ENCODE data around the gene COPS7B. TPM values are rescaled to one million over a fixed set of nuclear protein-coding genes. Genes with fewer than 3 reads are reported as not detected.
"Not testable (repeated sequence)": the region's sequence is repeated elsewhere in the genome, so short reads cannot be mapped to it uniquely, and the experiment has no call there.

Gene COPS7B
- total RNA-seq, 1 experiment from 2014 or later: 57.1 TPM

- no peak for TF ChIP-seq ZNF396 (CRISPR knock-in tag; IDR thresholded peaks at IDR 0.05; ENCODE audit: borderline replicate concordance)
- no peak for TF ChIP-seq ZMAT4 (CRISPR knock-in tag; IDR thresholded peaks at IDR 0.05)
Observed at GRCh38 chr2:231743376-231744116, 42.7 kb upstream of the COPS7B start (continued).

- no peaks in the 10 kb centered on the region for H3K27me3 Mint-ChIP-seq (ENCODE audit: low read depth)
- H3K27ac Mint-ChIP-seq: peak overlapping the region; percentile 51; the same call in 1 of the 2 replicates
- no peak overlapping the region for H3K4me3 Mint-ChIP-seq
- ATAC-seq (peak; percentile 86), DNase-seq (ENCODE audit: low spot score) (no peak)
- H3K4me1 Mint-ChIP-seq: peaks cover 22% of the 10 kb centered on the region
- TF ChIP-seq GABPB1 (CRISPR knock-in tag; IDR thresholded peaks at IDR 0.05) (no peak), TEAD1 (CRISPR knock-in tag; IDR thresholded peaks at IDR 0.05) (no peak), CBFB (CRISPR knock-in tag; IDR thresholded peaks at IDR 0.05; ENCODE audit: low read depth) (no peak), MLX (CRISPR knock-in tag; IDR thresholded peaks at IDR 0.05) (no peak), FOXP1 (CRISPR knock-in tag; IDR thresholded peaks at IDR 0.05; ENCODE audit: borderline replicate concordance) (no peak), JUN (CRISPR knock-in tag; IDR thresholded peaks at IDR 0.05) (no peak)
- ChIA-PET POLR2A (interaction anchor here (1.1 kb wide), 1 partner anchor 90 kb away, joined by 3 read pairs; no protein-coding TSS in a partner anchor), CTCF (interaction anchor here (0.8 to 1.6 kb wide), 3 partner anchors 31 to 144 kb away, joined by 3 to 6 read pairs (median 3); no protein-coding TSS in a partner anchor)
- H3K9me3 Mint-ChIP-seq: no peaks in the 10 kb centered on the region
- H3K36me3 Mint-ChIP-seq: no peaks in the 10 kb centered on the region
Observed at GRCh38 chr2:231745303-231746038, 40.8 kb upstream of the COPS7B start.

- H3K36me3 Mint-ChIP-seq; H3K27me3 Mint-ChIP-seq (ENCODE audit: low read depth); ATAC-seq; H3K27ac Mint-ChIP-seq; H3K9me3 Mint-ChIP-seq; DNase-seq (ENCODE audit: low spot score); H3K4me3 Mint-ChIP-seq: not testable (repeated sequence)
- ChIA-PET CTCF (interaction anchor here (1.0 to 1.3 kb wide), 3 partner anchors 10 to 152 kb away, joined by 3 read pairs; no protein-coding TSS in a partner anchor), POLR2A (interaction anchor here (0.7 kb wide), 1 partner anchor 570 kb away, joined by 3 read pairs; no protein-coding TSS in a partner anchor)
- peaks cover 22% of the 10 kb centered on the region for H3K4me1 Mint-ChIP-seq
Observed at GRCh38 chr2:231748153-231748896, 37.9 kb upstream of the COPS7B start.

- not testable (repeated sequence) for H3K27me3 Mint-ChIP-seq (ENCODE audit: low read depth); H3K27ac Mint-ChIP-seq; H3K4me3 Mint-ChIP-seq; H3K9me3 Mint-ChIP-seq; H3K36me3 Mint-ChIP-seq; ATAC-seq
- H3K4me1 Mint-ChIP-seq: peaks cover 22% of the 10 kb centered on the region
- ChIA-PET POLR2A (interaction anchor here (0.6 to 0.7 kb wide), 2 partner anchors 18 to 571 kb away, joined by 3 read pairs; no protein-coding TSS in a partner anchor), CTCF (interaction anchor here (1.0 to 1.3 kb wide), 3 partner anchors 10 to 152 kb away, joined by 3 read pairs; no protein-coding TSS in a partner anchor)
- peak; percentile 24 for DNase-seq (ENCODE audit: low spot score)
Observed at GRCh38 chr2:231749016-231749415, 37.2 kb upstream of the COPS7B start.

- H3K27ac Mint-ChIP-seq: no peak overlapping the region
- DNase-seq (ENCODE audit: low spot score) (no peak), ATAC-seq (no peak)
- POLR2A ChIA-PET: no interaction called here
- no peaks in the 10 kb centered on the region; the same call in 1 of the 2 replicates for H3K9me3 Mint-ChIP-seq
- H3K36me3 Mint-ChIP-seq: no peaks in the 10 kb centered on the region
- H3K27me3 Mint-ChIP-seq (ENCODE audit: low read depth): no peaks in the 10 kb centered on the region
- TF ChIP-seq CREM (CRISPR knock-in tag; IDR thresholded peaks at IDR 0.05) (no peak), NR3C1 (CRISPR knock-in tag; conservative IDR thresholded peaks at IDR 0.05; ENCODE audit: low read depth) (no peak), NFE2L1 (CRISPR knock-in tag; IDR thresholded peaks at IDR 0.05) (no peak), ZNF121 (CRISPR knock-in tag; IDR thresholded peaks at IDR 0.05) (peak; percentile 2; the same call in 1 of the 2 replicates)
- H3K4me1 Mint-ChIP-seq: peaks cover 10% of the 10 kb centered on the region; the same call in 1 of the 2 replicates
- CTCF ChIA-PET: interaction anchor here (0.6 kb wide), 2 partner anchors 74 to 233 kb away, joined by 3 read pairs; no protein-coding TSS in a partner anchor
- no peak overlapping the region for H3K4me3 Mint-ChIP-seq
Observed at GRCh38 chr2:231751042-231751815, 35.0 kb upstream of the COPS7B start.

Measured in WTC11 (cell line).